Measurements from ENCODE around the gene TMEM233.
"Not testable (repeated sequence)": the region's sequence is repeated elsewhere in the genome, so short reads cannot be mapped to it uniquely, and the experiment has no call there.

Gene TMEM233

DNA sequence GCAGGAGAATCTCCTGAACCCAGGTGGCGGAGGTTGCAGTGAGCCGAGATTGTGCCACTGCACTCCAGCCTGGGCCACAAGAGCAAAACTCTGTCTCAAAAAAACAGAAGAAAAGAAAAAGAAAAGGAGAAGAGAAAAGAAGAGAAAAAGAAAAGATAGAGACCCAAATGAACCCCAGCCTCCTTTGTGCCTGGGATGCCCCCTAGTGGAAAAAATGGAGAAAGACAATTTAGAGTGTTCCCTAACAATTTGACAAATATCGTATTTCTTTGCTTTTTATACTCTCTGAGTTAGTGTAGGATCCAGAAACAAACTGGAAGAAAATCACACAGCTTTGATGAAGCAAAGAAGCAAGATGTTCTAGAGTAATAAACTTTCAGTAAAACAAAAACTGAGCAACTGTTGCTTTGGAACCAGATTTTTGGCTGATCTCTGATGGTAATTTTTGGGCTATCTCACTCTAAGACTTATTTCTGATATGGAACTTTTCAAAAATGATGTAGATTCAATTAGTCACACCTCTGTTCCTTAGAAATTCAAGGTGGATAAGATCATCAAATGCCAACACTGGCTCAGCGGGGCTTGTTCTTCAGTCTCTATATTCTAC is 55.7 kb downstream of the TMEM233 start:
- in situ Hi-C loops (cut with HindIII; ENCODE audit: low pct_ligation_motif_present, low sequenced_read_pairs): no loop called here
- H3K36me3 ChIP-seq (replicated peaks): no peaks in the 10 kb centered on the region
- TF ChIP-seq, protein P1, sequence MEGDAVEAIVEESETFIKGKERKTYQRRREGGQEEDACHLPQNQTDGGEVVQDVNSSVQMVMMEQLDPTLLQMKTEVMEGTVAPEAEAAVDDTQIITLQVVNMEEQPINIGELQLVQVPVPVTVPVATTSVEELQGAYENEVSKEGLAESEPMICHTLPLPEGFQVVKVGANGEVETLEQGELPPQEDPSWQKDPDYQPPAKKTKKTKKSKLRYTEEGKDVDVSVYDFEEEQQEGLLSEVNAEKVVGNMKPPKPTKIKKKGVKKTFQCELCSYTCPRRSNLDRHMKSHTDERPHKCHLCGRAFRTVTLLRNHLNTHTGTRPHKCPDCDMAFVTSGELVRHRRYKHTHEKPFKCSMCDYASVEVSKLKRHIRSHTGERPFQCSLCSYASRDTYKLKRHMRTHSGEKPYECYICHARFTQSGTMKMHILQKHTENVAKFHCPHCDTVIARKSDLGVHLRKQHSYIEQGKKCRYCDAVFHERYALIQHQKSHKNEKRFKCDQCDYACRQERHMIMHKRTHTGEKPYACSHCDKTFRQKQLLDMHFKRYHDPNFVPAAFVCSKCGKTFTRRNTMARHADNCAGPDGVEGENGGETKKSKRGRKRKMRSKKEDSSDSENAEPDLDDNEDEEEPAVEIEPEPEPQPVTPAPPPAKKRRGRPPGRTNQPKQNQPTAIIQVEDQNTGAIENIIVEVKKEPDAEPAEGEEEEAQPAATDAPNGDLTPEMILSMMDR (IDR thresholded peaks at IDR 0.05; ENCODE audit: low read depth, low read length, missing control alignments): peak; percentile 69
- H3K27ac ChIP-seq: no peak overlapping the region
- H3K4me3 ChIP-seq (ENCODE audit: low read depth, low read length): no peak overlapping the region
- H3K27me3 ChIP-seq (replicated peaks): no peaks in the 10 kb centered on the region
- DNase-seq: no peak

DNA sequence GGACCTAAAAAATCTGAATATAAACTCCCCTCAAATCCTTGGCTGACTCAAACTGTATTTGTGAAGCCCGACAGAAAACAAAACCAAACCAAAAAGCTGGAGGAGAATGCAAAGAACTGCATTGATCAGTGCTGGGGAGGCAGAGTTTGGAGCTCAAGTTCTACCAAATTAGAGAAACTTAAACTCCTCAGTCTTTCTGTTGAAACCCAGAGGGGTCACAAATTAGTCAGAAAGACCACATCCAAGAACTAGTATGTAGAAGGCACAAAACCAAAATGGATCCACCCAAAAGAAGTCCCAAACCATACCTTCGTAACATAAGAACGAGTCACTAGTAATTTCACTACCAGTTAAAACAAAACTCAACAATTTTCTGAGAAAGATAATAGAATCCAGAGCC is 59.1 kb downstream of the TMEM233 start:
- Histone ChIP-seq H3K4me3 (ENCODE audit: low read depth, low read length) (no peak overlapping the region), H3K27me3 (replicated peaks) (no peaks in the 10 kb centered on the region), H3K36me3 (replicated peaks) (no peaks in the 10 kb centered on the region), H3K27ac (no peak overlapping the region)
- DNase-seq: no peak
- TF ChIP-seq, protein P1 (IDR thresholded peaks at IDR 0.05; ENCODE audit: low read depth, low read length, missing control alignments): no peak
- in situ Hi-C loops (cut with HindIII; ENCODE audit: low pct_ligation_motif_present, low sequenced_read_pairs): no loop called here

DNA sequence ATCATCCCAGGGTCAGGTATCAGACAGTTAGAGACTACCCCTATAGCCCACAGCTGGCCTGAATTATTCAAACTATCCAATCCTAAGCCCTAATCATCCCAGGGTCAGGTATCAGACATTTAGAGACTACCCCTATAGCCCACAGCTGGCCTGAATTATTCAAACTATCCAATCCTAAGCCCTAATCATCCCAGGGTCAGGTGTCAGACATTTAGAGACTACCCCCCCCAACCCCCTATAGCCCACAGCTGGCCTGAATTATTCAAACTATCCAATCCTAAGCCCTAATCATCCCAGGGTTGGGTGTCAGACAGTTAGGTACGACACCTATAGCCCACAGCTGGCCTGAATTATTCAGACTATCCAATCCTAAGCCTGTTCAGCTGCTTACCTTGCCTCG is 63.4 kb downstream of the TMEM233 start:
- H3K27me3 ChIP-seq (replicated peaks); H3K36me3 ChIP-seq (replicated peaks); H3K27ac ChIP-seq; DNase-seq; in situ Hi-C loops (cut with HindIII; ENCODE audit: low pct_ligation_motif_present, low sequenced_read_pairs); H3K4me3 ChIP-seq (ENCODE audit: low read depth, low read length): not testable (repeated sequence)

DNA sequence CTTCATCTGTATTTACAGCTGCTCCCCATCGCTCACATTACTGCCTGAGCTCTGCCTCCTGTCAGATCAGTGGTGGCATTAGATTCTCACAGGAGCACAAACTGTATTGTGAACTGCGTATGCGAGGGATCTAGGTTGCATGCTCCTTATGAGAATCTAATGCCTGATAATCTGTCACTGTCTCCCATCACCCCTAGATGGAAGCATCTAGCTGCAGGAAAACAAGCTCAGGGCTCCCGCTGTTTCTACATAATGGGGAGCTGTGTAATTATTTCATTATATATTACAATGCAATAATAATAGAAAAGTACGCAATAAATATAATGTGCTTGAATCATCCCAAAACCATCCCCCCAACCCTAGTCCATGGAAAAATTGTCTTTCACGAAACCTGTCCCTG is 64.6 kb downstream of the TMEM233 start:
- in situ Hi-C loops (cut with HindIII; ENCODE audit: low pct_ligation_motif_present, low sequenced_read_pairs); H3K4me3 ChIP-seq (ENCODE audit: low read depth, low read length); H3K27ac ChIP-seq; H3K27me3 ChIP-seq (replicated peaks); H3K36me3 ChIP-seq (replicated peaks); DNase-seq: not testable (repeated sequence)

DNA sequence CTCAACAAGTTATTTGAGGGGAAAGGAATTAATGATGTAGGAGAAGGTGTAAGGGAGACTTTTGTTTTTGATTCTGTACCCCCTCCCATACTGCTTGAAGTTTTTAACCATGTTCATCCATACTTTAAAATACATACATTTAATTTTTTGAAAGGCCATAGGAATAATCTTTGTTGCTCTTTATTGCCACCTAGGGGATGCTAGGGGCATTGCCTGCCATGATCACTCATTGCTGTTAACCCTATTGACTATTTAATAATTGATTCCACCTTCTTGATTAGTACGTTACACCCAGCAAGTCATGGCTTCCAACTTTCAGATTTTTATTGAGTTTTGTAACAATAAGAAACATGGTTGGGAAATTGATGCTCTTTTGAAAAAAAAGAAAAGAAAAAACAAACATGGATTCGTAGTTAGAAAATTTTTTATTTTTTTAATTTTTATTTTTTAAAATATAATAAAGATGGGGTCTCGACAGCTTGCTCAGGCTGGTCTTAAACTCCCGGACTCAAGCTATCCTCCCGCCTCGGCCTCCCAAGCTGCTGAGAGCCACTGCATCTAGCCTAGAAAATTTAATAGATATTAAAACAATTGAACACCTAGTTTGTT is 65.8 kb downstream of the TMEM233 start:
- Histone ChIP-seq H3K27ac (no peak overlapping the region), H3K36me3 (replicated peaks) (no peaks in the 10 kb centered on the region), H3K27me3 (replicated peaks) (no peaks in the 10 kb centered on the region), H3K4me3 (ENCODE audit: low read depth, low read length) (no peak overlapping the region)
- TF ChIP-seq, protein P1 (IDR thresholded peaks at IDR 0.05; ENCODE audit: low read depth, low read length, missing control alignments): peak; percentile 86
- in situ Hi-C loops (cut with HindIII; ENCODE audit: low pct_ligation_motif_present, low sequenced_read_pairs): no loop called here
- peak; percentile 42 for DNase-seq

DNA sequence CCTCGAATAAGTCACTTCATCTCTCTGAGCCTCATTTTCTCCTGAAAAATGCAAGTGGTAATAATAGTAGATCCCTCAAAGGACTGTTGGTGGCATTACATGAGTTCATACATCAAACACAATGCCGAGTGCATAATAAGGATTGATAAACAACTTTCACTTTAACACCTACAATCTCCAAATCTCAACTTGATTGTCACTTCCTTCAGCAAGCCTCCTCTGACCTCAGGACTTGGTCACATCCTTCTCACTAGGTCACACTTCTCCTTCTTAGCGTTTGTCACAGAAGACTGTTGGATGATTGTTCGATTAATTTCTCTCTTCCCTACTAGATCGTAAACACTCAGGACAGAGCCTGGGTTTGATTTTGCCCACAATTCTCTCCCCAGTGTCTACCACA is 66.5 kb downstream of the TMEM233 start:
- Histone ChIP-seq H3K4me3 (ENCODE audit: low read depth, low read length) (no peak overlapping the region), H3K27me3 (replicated peaks) (no peaks in the 10 kb centered on the region), H3K27ac (no peak overlapping the region), H3K36me3 (replicated peaks) (no peaks in the 10 kb centered on the region)
- no peak for DNase-seq
- TF ChIP-seq, protein P1 (IDR thresholded peaks at IDR 0.05; ENCODE audit: low read depth, low read length, missing control alignments): no peak
- in situ Hi-C loops (cut with HindIII; ENCODE audit: low pct_ligation_motif_present, low sequenced_read_pairs): no loop called here

DNA sequence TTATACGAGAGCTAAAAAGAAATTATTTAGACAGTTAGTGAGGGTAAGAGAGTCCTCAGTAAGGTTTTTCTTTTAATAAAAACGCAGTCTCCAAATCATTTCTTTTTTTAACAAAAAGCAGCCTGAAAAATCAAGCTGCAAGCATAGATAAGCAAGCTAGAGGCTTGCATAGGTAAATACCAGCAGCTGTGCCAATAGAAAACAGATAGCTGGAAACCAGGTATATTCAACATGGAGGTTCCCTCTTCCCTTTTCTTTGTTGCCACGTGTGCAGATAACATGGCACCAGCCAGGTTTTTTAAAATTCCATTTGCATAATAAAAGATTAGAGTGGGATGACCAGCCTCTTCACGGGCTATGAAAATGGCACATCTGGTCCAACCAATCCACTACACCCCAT is 68.3 kb downstream of the TMEM233 start:
- no peak overlapping the region for H3K4me3 ChIP-seq (ENCODE audit: low read depth, low read length)
- TF ChIP-seq, protein P1 (IDR thresholded peaks at IDR 0.05; ENCODE audit: low read depth, low read length, missing control alignments): no peak
- no peak for DNase-seq
- no peaks in the 10 kb centered on the region for H3K36me3 ChIP-seq (replicated peaks)
- no peak overlapping the region for H3K27ac ChIP-seq
- in situ Hi-C loops (cut with HindIII; ENCODE audit: low pct_ligation_motif_present, low sequenced_read_pairs): no loop called here
- H3K27me3 ChIP-seq (replicated peaks): no peaks in the 10 kb centered on the region

All from brain microvascular endothelial cell (primary cell).